Body of pancreas (tissue), 4 donors: ENCODE results near the gene KLK5.

Experiments
- POLR2A ChIP-seq, 3 donors: fragments of 450-650 bp; IDR thresholded peaks; one replicate each; pipeline ENCODE4 v1.6.1; 2016; ENCODE audit warnings: antibody characterized with exemption in 3 of 3, mild to moderate bottlenecking in 2 of 3
- TF ChIP-seq, protein P1 (sequence below), 7 experiments: fragments of 450-650 bp in 4 of 7; fragments of 200-600 bp in 3 of 7; sonication (generic) in 3 of 7; IDR thresholded peaks; one replicate each; pipeline ENCODE4 v1.5.1; 2016 to 2019; ENCODE audit warnings: antibody characterized with exemption in 7 of 7

DNA sequence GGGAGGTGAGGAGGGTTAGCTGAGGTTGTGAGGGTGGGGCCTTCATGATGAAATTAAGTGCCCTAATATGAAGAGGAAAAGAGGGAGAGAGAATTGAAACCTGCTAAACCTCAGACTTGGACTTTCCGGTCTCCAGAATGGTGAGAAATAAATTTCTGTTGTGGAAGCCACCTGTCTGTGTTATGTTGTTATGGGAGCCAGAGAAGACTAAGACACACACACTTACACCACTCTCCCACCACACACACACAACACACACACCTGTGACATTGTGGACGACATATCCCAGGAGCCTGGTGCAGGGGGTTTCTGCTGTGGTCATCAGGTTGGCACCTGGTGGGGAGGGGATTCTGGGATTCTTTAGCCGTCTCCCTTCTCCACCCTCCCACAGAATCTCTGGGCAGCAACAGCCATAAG is 55.6 kb downstream of the KLK5 start:
- TF ChIP-seq, protein P1, sequence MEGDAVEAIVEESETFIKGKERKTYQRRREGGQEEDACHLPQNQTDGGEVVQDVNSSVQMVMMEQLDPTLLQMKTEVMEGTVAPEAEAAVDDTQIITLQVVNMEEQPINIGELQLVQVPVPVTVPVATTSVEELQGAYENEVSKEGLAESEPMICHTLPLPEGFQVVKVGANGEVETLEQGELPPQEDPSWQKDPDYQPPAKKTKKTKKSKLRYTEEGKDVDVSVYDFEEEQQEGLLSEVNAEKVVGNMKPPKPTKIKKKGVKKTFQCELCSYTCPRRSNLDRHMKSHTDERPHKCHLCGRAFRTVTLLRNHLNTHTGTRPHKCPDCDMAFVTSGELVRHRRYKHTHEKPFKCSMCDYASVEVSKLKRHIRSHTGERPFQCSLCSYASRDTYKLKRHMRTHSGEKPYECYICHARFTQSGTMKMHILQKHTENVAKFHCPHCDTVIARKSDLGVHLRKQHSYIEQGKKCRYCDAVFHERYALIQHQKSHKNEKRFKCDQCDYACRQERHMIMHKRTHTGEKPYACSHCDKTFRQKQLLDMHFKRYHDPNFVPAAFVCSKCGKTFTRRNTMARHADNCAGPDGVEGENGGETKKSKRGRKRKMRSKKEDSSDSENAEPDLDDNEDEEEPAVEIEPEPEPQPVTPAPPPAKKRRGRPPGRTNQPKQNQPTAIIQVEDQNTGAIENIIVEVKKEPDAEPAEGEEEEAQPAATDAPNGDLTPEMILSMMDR (IDR thresholded peaks at IDR 0.05) = no peak
- TF ChIP-seq POLR2A (IDR thresholded peaks at IDR 0.05) = no peak
